Activated CD8-positive, alpha-beta T cell treated with anti-CD3 and anti-CD28 coated beads for 36 hours (primary cell): Measurements from ENCODE around the gene CPT1C. TPM values are rescaled to one million over a fixed set of nuclear protein-coding genes. Genes with fewer than 3 reads are reported as not detected.
A peak's percentile ranks its signal among the peaks of the same experiment; 100 is the strongest.

ENCODE experiments used
- ATAC-seq: fragments of 200-7000 bp; cut with Tn5 transposase; one replicate; pipeline ENCODE4 v1.10.0; 2021; ENCODE audit warnings: mild to moderate bottlenecking, moderate library complexity
- CTCF ChIA-PET: fragments of 350-600 bp; sonication (Branson Sonifier 250); formaldehyde crosslinking; loops from one replicate; lab custom pipeline; 2021; ENCODE audit warnings: antibody characterized with exemption; lab: Charles Lee
- POLR2A ChIA-PET: fragments of 350-600 bp; sonication (Branson Sonifier 250); formaldehyde crosslinking; loops from one replicate; lab custom pipeline; 2021; ENCODE audit warnings: antibody characterized with exemption; lab: Charles Lee
- DNase-seq: peaks from one replicate; pipeline ENCODE4 v3.0.0-alpha.2; 2020
- H3K27ac Mint-ChIP-seq: one replicate; pipeline ENCODE4 v1.8.0; 2021; ENCODE audit warnings: mild to moderate bottlenecking, mixed read lengths
- H3K27me3 Mint-ChIP-seq: one replicate; pipeline ENCODE4 v1.8.0; 2021; ENCODE audit warnings: mixed read lengths
- H3K36me3 Mint-ChIP-seq: one replicate; pipeline ENCODE4 v1.8.0; 2021; ENCODE audit warnings: low read depth, mixed read lengths
- H3K4me1 Mint-ChIP-seq: one replicate; pipeline ENCODE4 v1.8.0; 2021; ENCODE audit warnings: low read depth, mixed read lengths
- H3K4me3 Mint-ChIP-seq: one replicate; pipeline ENCODE4 v1.8.0; 2021; ENCODE audit warnings: mild to moderate bottlenecking, moderate library complexity, mixed read lengths
- H3K9me3 Mint-ChIP-seq: one replicate; pipeline ENCODE4 v1.8.0; 2021; ENCODE audit warnings: mixed read lengths
- CTCF ChIP-seq: fragments of 200-600 bp; IDR thresholded peaks from one replicate; pipeline ENCODE4 v1.8.0; 2022; ENCODE audit warnings: antibody characterized with exemption, mild to moderate bottlenecking
- intact Hi-C: fragments of 100-400 bp; cut with micrococcal nuclease; formaldehyde crosslinking; loops from one replicate; pipeline ENCODE4 v1.10.0; 2022
- total RNA-seq, 2 experiments: library from RNA; stranded (reverse); gene quantifications; one replicate each; pipeline ENCODE4 v1.2.3, GENCODE V29; 2021

Gene CPT1C
- 1 to 10 TPM in 1 of 2 experiments, under 1 TPM in 1; 0.69 to 1.0 TPM for total RNA-seq

GRCh38 chr19:49690656-49691242, at the start of gene CPT1C:
Gene CPT1C, plus strand, starts transcription at chr19:49691116. Its CDS starts 1,137 bp downstream, at chr19:49692253.
- Mint-ChIP-seq H3K27me3 (peaks cover 14% of the 10 kb centered on the region), H3K27ac (no peak within 1 kb of the TSS), H3K4me3 (peak within 1 kb of the TSS; percentile 60), H3K9me3 (no peaks in the 10 kb centered on the region), H3K4me1 (peaks cover 26% of the 10 kb centered on the region), H3K36me3 (peaks cover 26% of the 10 kb centered on the region)
- peak; percentile 60 for DNase-seq
- POLR2A ChIA-PET: interaction anchor here (0.7 to 4.0 kb wide), 5 partner anchors 12 to 104 kb away, joined by 3 to 23 read pairs (median 4); partner anchors contain the start of gene PRMT1
- ATAC-seq: peak; percentile 63
- intact Hi-C loops: no loop called here
- no peak for TF ChIP-seq CTCF
- CTCF ChIA-PET: interaction anchor here (1.6 to 4.6 kb wide), 2 partner anchors 10 to 12 kb away, joined by 5 to 19 read pairs; no protein-coding TSS in a partner anchor

GRCh38 chr19:49641688-49642491, 49.0 kb upstream of the CPT1C start, which contains the start of gene SCAF1:
Gene SCAF1, plus strand, starts transcription at chr19:49642209. Its CDS starts 2,818 bp downstream, at chr19:49645027.
- CTCF ChIA-PET: interaction anchor here (1.0 to 2.2 kb wide), 4 partner anchors 30 to 75 kb away, joined by 4 to 9 read pairs (median 5); no protein-coding TSS in a partner anchor
- ATAC-seq (peak; percentile 65), DNase-seq (peak; percentile 99)
- intact Hi-C loops: loop anchor here (2.0 to 5.0 kb wide), 3 partner anchors 23 to 49 kb away; partner anchors contain the start of genes BCL2L12, IRF3 and PRMT1
- Mint-ChIP-seq H3K9me3 (no peaks in the 10 kb centered on the region), H3K4me1 (peaks cover 36% of the 10 kb centered on the region), H3K27me3 (no peaks in the 10 kb centered on the region), H3K36me3 (peaks cover 10% of the 10 kb centered on the region), H3K27ac (peak within 1 kb of the TSS; percentile 99), H3K4me3 (peak within 1 kb of the TSS; percentile 92)
- TF ChIP-seq CTCF: no peak
- POLR2A ChIA-PET: interaction anchor here (0.6 to 3.3 kb wide), 9 partner anchors 15 to 1516 kb away, joined by 4 to 16 read pairs (median 8); partner anchors contain the start of genes BCL2L12, IRF3, NOSIP and PRMT1

- peak overlapping the region; percentile 92 for H3K4me3 Mint-ChIP-seq
- no peak for DNase-seq
- ATAC-seq: no peak
- intact Hi-C loops: loop anchor here (5.0 kb wide), 1 partner anchor 35 kb away; the partner anchor contains the start of gene PRMT1
- H3K9me3 Mint-ChIP-seq: no peaks in the 10 kb centered on the region
- H3K4me1 Mint-ChIP-seq: peaks cover 36% of the 10 kb centered on the region
- CTCF ChIA-PET: interaction anchor here (1.0 to 1.5 kb wide), 5 partner anchors 29 to 96 kb away, joined by 3 to 5 read pairs (median 4); no protein-coding TSS in a partner anchor
- H3K36me3 Mint-ChIP-seq: peaks cover 12% of the 10 kb centered on the region
- POLR2A ChIA-PET: interaction anchor here (0.6 to 3.3 kb wide), 6 partner anchors 14 to 1516 kb away, joined by 3 to 16 read pairs (median 4); partner anchors contain the start of genes BCL2L12 and IRF3
- H3K27me3 Mint-ChIP-seq: no peaks in the 10 kb centered on the region
- peak overlapping the region; percentile 99 for H3K27ac Mint-ChIP-seq
- no peak for TF ChIP-seq CTCF
These were observed 48.4 kb upstream of the CPT1C start for GRCh38 chr19:49642492-49643035.

GRCh38 chr19:49643466-49643865, 47.5 kb upstream of the CPT1C start:
- Mint-ChIP-seq H3K27me3 (no peaks in the 10 kb centered on the region), H3K9me3 (no peaks in the 10 kb centered on the region), H3K27ac (peak overlapping the region; percentile 22), H3K36me3 (peaks cover 12% of the 10 kb centered on the region), H3K4me3 (peak overlapping the region; percentile 92), H3K4me1 (peaks cover 30% of the 10 kb centered on the region)
- ATAC-seq: no peak
- peak; percentile 34 for DNase-seq
- intact Hi-C loops: loop anchor here (5.0 kb wide), 1 partner anchor 34 kb away; the partner anchor contains the start of gene PRMT1
- CTCF ChIA-PET: interaction anchor here (0.9 to 2.3 kb wide), 5 partner anchors 28 to 97 kb away, joined by 3 to 6 read pairs (median 3); partner anchors contain the start of gene PRMT1
- POLR2A ChIA-PET: interaction anchor here (0.8 to 3.3 kb wide), 5 partner anchors 13 to 165 kb away, joined by 3 to 16 read pairs (median 5); partner anchors contain the start of genes BCL2L12 and IRF3
- TF ChIP-seq CTCF: no peak
